Immature natural killer cell (primary cell): ENCODE measurements around the gene SZT2. TPM values are rescaled to one million over a fixed set of nuclear protein-coding genes. Genes with fewer than 3 reads are reported as not detected.
A peak's percentile ranks its signal among the peaks of the same experiment; 100 is the strongest.

Experiments used
- DNase-seq, 3 donors: peaks; one replicate each; pipeline ENCODE4 v3.0.0; 2022; ENCODE audit warnings: mixed read lengths in 1 of 3
- H3K27ac Mint-ChIP-seq, 6 donors: one replicate each; pipeline ENCODE4 v1.8.0; 2020; ENCODE audit warnings: mixed read lengths in 6 of 6, mild to moderate bottlenecking in 5 of 6, inconsistent platforms in 4 of 6, moderate library complexity in 3 of 6
- H3K27me3 Mint-ChIP-seq, 3 donors: one replicate each; pipeline ENCODE4 v1.8.0; 2020 to 2021; ENCODE audit warnings: low read depth in 3 of 3, mild to moderate bottlenecking in 3 of 3, mixed read lengths in 3 of 3, moderate library complexity in 3 of 3, inconsistent platforms in 1 of 3
- H3K36me3 Mint-ChIP-seq, 3 donors: one replicate each; pipeline ENCODE4 v1.8.0; 2020; ENCODE audit warnings: mixed read lengths in 3 of 3, inconsistent platforms in 2 of 3, mild to moderate bottlenecking in 2 of 3
- H3K4me1 Mint-ChIP-seq, 2 donors: one replicate each; pipeline ENCODE4 v1.8.0; 2020; ENCODE audit warnings: inconsistent platforms in 2 of 2, mild to moderate bottlenecking in 2 of 2, mixed read lengths in 2 of 2, moderate library complexity in 1 of 2
- H3K4me3 Mint-ChIP-seq, 5 donors: one replicate each; pipeline ENCODE4 v1.8.0; 2020; ENCODE audit warnings: mild to moderate bottlenecking in 5 of 5, mixed read lengths in 5 of 5, inconsistent platforms in 3 of 5, moderate library complexity in 3 of 5
- H3K9me3 Mint-ChIP-seq, 6 donors: one replicate each; pipeline ENCODE4 v1.8.0; 2020; ENCODE audit warnings: mild to moderate bottlenecking in 6 of 6, mixed read lengths in 6 of 6, inconsistent platforms in 4 of 6, moderate library complexity in 3 of 6
- polyA plus RNA-seq, 3 donors: library from polyadenylated mRNA; unstranded; fragments of 300-500 nt; fragmentation: Illumina TruSeq; gene quantifications; one replicate each; pipeline ENCODE4 v1.2.3, GENCODE V29; 2021

Gene SZT2
- polyA plus RNA-seq, 3 donors from 2014 or later: 3.4 to 8.3 (median 4.5) TPM

- Mint-ChIP-seq H3K36me3 (peaks cover 11 to 35% (median 15%) of the 10 kb centered on the region in 3 donors), H3K4me3 (no peak overlapping the region), H3K9me3 (no peaks in the 10 kb centered on the region), H3K4me1 (peaks cover 0 to 3% of the 10 kb centered on the region in 2 donors), H3K27ac (peak overlapping the region in 1 of 6 donors; percentile 53), H3K27me3 (peaks cover 0 to 2% (median 1%) of the 10 kb centered on the region in 3 donors)
- no peak for DNase-seq
These were observed 57.5 kb downstream of the SZT2 start for GRCh38 chr1:43446881-43447835.

DNA sequence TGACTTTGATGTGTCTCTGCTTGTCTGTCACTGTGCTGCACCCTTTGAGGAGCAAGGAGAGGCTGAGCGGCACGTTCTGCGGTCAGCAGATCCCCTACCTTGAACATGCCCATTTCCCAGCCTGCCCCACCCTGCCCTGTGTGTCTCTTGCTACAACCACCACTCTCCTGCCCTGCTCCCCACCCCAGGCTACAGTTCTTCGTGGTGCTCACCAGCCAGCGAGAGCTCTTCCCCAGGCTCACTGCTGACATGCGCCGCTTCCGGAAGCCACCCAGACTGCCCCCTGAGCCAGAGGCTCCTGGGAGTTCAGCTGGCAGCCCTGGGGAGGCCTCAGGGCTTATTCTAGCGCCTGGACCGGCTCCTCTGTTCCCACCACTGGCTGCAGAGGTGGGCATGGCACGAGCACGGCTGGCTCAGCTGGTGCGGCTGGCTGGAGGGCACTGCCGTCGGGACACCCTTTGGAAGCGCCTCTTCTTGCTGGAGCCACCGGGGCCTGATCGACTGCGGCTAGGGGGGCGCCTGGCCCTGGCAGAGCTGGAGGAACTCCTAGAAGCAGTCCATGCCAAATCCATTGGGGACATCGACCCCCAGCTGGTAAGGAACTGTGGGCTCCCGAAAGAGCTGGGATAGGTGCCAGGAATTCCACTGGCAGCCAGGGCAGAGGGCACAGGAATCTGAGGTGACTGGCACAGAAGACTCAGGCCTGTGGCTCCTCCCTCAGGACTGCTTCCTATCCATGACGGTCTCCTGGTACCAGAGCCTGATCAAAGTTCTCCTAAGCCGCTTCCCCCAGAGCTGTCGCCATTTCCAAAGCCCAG is 58.4 kb downstream of the SZT2 start:
- Mint-ChIP-seq H3K4me3 (no peak overlapping the region), H3K27me3 (peaks cover 0 to 3% (median 2%) of the 10 kb centered on the region in 3 donors), H3K36me3 (peaks cover 11 to 35% (median 15%) of the 10 kb centered on the region in 3 donors), H3K4me1 (peaks cover 9 to 11% of the 10 kb centered on the region in 2 donors), H3K9me3 (no peaks in the 10 kb centered on the region), H3K27ac (no peak overlapping the region)
- no peak for DNase-seq

DNA sequence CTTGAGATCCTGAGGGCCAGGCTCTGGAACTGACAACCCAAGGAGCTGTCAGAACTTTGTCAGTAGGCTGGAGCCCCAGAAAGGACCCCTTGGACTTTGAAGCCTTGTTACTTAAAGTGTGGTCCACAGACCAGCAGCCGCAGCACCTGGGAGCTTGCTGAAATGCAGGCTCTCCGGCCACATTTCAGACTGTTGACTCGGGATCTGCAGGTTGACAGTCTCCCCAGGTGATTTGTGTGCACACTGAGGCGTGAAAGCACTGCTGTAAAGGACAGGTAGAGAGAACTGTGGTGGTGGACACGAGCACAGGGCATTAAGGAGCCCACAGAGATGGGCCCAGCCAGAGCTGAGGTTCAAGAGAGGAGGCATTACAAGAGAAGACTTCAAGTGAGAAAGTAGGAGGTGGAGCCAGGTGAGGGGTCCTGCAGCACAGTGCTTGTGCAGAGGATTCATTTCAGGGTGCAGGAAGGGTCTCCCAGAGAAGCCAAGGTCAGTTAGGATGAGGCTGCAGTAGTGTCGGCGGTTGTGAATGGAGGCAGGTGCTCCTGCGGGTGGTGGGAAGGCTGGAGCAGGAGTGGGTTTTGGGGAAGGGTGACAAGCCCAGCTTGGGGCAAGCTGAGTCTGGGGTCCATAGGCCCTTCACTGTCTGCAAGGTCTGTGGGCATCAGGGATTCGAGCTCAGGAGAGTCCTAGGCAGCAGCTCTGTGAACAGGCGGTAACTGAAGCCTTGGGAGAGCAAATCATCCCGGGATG is 59.4 kb downstream of the SZT2 start:
- Mint-ChIP-seq H3K36me3 (peaks cover 11 to 32% (median 15%) of the 10 kb centered on the region in 3 donors), H3K4me3 (no peak overlapping the region), H3K4me1 (peaks cover 15% of the 10 kb centered on the region in 2 donors), H3K9me3 (no peaks in the 10 kb centered on the region), H3K27ac (peak overlapping the region in 1 of 6 donors; percentile 26), H3K27me3 (peaks cover 2 to 5% (median 3%) of the 10 kb centered on the region in 3 donors)
- DNase-seq: no peak

GRCh38 chr1:43449708-43450069 is 60.0 kb downstream of the SZT2 start:
- Mint-ChIP-seq H3K4me1 (peaks cover 20 to 21% of the 10 kb centered on the region in 2 donors), H3K27ac (peak overlapping the region in 2 of 6 donors; percentile 28 to 35), H3K4me3 (no peak overlapping the region), H3K36me3 (peaks cover 6 to 27% (median 15%) of the 10 kb centered on the region in 3 donors), H3K9me3 (no peaks in the 10 kb centered on the region), H3K27me3 (peaks cover 3 to 10% (median 5%) of the 10 kb centered on the region in 3 donors)
- DNase-seq: no peak

DNA sequence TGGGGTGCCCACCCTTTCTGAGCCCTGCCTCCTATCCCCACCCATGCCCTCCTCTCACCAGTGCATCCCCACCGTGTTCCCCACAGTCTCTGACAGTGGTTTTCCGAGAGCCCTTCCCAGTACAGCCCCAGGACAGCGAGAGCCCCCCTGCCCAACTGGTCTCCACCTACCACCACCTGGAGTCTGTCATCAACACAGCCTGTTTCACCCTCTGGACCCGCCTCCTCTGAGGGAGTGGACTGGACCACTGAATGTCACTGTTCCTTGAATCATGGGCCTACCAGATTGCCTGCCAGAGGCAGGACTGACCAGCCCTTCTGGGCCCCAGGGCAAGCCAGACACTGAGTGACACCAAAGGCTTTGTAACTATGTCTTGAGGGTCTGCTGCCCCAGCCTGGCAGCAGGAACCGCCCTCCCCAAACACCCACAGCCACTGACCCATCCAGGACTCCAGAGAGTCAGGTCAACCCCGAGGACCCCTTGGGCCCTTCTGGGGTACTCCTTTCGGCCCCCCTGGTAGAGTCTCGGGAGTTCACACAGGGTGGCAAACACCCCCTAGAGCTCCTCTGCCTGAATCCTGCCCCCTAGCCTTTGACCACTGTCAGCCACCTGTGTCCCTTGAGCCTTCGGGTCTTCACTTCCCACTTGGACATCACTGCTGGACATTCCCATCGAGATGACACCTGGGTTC is 60.7 kb downstream of the SZT2 start:
- peaks cover 22 to 27% of the 10 kb centered on the region in 2 donors for H3K4me1 Mint-ChIP-seq
- no peak overlapping the region for H3K4me3 Mint-ChIP-seq
- no peaks in the 10 kb centered on the region for H3K9me3 Mint-ChIP-seq
- peak overlapping the region in 4 of 6 donors; percentile 28 to 58 (median 32) for H3K27ac Mint-ChIP-seq
- H3K27me3 Mint-ChIP-seq: peaks cover 3 to 10% (median 5%) of the 10 kb centered on the region in 3 donors
- DNase-seq: no peak
- H3K36me3 Mint-ChIP-seq: peaks cover 4 to 20% (median 15%) of the 10 kb centered on the region in 3 donors

GRCh38 chr1:43451157-43451591 is 61.5 kb downstream of the SZT2 start:
- H3K4me3 Mint-ChIP-seq: no peak overlapping the region
- no peak for DNase-seq
- H3K4me1 Mint-ChIP-seq: peaks cover 24 to 32% of the 10 kb centered on the region in 2 donors
- H3K27me3 Mint-ChIP-seq: peaks cover 3 to 10% (median 5%) of the 10 kb centered on the region in 3 donors
- no peaks in the 10 kb centered on the region for H3K9me3 Mint-ChIP-seq
- H3K27ac Mint-ChIP-seq: peak overlapping the region in 1 of 6 donors; percentile 28
- H3K36me3 Mint-ChIP-seq: peaks cover 4 to 15% (median 10%) of the 10 kb centered on the region in 3 donors

- Mint-ChIP-seq H3K27ac (peak overlapping the region in 5 of 6 donors; percentile 28 to 88 (median 77)), H3K4me3 (peak overlapping the region in 4 of 5 donors; percentile 78 to 89 (median 83)), H3K9me3 (no peaks in the 10 kb centered on the region), H3K36me3 (peaks cover 4 to 10% (median 6%) of the 10 kb centered on the region in 3 donors), H3K4me1 (peaks cover 24 to 32% of the 10 kb centered on the region in 2 donors), H3K27me3 (peaks cover 3 to 15% (median 5%) of the 10 kb centered on the region in 3 donors)
- DNase-seq: no peak
These were observed 62.2 kb downstream of the SZT2 start for GRCh38 chr1:43451701-43452532.

- peak overlapping the region; percentile 78 to 89 (median 83) for H3K4me3 Mint-ChIP-seq
- peaks cover 3 to 23% (median 5%) of the 10 kb centered on the region in 3 donors for H3K27me3 Mint-ChIP-seq
- peaks cover 24 to 32% of the 10 kb centered on the region in 2 donors for H3K4me1 Mint-ChIP-seq
- no peaks in the 10 kb centered on the region for H3K9me3 Mint-ChIP-seq
- peak overlapping the region; percentile 48 to 88 (median 74) for H3K27ac Mint-ChIP-seq
- peaks cover 4 to 6% (median 4%) of the 10 kb centered on the region in 3 donors for H3K36me3 Mint-ChIP-seq
- DNase-seq: no peak
These were observed 63.2 kb downstream of the SZT2 start for GRCh38 chr1:43452789-43453441.

DNA sequence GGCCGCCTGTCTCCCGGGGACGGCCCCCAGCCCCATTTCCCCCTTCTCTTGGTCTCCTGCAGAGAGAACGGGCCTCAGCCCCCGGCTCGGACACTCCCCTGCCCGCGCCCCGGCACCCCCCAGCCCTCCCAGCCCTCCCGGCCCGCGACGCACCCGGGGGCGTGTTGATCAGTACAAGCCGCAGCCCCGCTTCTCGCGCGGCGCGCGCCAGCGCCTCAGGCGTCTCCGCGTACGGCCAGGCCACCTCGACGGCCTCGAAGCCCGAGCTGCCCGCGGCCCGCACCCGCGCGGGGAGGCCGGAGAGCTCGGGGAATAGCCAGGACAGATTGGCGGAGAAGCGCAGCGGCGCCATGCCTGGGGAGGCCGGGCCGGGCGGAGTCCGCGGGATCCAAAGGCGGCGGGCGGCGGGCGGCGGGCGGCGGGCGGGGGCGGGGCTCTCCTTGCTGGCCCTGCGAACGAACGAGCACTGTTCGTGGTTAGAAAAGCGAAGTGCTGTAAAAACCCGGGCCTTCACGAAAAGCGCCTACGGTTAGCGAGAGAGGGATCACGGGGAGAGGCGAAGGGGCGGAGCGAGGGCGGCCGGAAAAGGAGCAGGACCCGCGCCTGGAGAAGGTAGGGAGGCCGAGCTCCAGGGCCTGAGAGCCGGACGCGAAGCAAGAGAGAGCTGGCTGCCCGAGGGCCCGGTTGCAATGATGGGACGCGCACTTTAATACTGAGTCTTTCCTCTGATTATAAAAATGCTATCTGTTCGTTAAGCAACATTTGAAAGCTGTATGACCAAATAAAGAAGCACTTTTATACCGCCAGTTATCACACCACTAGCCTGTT is 64.0 kb downstream of the SZT2 start, which contains the start of gene HYI:
TSS of gene HYI (minus strand) at position 490 of the 828 bp plus-strand sequence. CDS start at position 352, 138 bp downstream.
- Mint-ChIP-seq H3K27me3 (peaks cover 7 to 26% (median 9%) of the 10 kb centered on the region in 3 donors), H3K9me3 (no peaks in the 10 kb centered on the region), H3K4me1 (peaks cover 24 to 32% of the 10 kb centered on the region in 2 donors), H3K27ac (peak within 1 kb of the TSS; percentile 48 to 89 (median 80)), H3K4me3 (peak within 1 kb of the TSS; percentile 87 to 94 (median 92)), H3K36me3 (peaks cover 4 to 6% (median 4%) of the 10 kb centered on the region in 3 donors)
- DNase-seq: peak; percentile 57 to 61 (median 61)

DNA sequence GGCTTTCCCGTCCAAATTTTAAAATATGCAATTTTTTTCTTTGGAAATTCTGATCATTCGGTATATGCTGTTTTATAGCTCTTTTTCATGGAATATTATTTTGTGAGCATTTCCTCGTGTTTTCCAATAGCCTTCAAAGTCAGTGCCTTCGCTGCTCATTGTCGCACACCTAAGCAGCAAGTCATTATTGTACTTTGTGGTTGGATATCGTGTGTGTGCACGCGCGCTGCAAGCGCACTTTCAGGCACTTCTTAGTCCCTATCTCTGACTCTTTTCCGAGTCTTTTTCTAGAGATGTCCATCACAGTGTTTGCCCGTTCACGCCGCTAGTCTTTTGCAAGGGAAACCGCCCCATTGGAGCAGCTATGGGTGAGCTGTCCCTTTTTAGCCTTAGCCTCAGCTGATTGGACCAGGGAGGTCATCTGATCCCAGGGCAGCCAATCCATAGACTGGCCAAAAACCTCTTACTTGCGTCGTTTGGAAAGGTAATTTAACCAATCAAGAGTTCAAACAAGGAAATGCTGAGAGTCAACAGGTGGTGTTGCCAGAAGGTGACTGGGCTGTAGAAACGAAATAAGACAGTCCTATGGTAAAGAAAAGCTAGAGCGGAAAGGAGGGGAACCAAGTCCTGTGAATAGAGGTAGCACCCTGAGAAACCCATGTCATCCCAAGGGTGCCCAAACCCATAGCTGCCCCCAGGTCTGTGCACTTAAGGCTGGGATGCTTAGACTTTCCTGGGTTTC is 64.7 kb downstream of the SZT2 start:
- H3K27ac Mint-ChIP-seq: peak overlapping the region; percentile 48 to 89 (median 80)
- no peaks in the 10 kb centered on the region for H3K9me3 Mint-ChIP-seq
- peak overlapping the region; percentile 87 to 94 (median 92) for H3K4me3 Mint-ChIP-seq
- peaks cover 7 to 30% (median 13%) of the 10 kb centered on the region in 3 donors for H3K27me3 Mint-ChIP-seq
- peaks cover 0 to 4% (median 1%) of the 10 kb centered on the region in 3 donors for H3K36me3 Mint-ChIP-seq
- peak; percentile 56 to 63 (median 60) for DNase-seq
- H3K4me1 Mint-ChIP-seq: peaks cover 24 to 32% of the 10 kb centered on the region in 2 donors
